COLO829 (cell line): ENCODE measurements around the gene EFNA3.
A peak's percentile ranks its signal among the peaks of the same experiment; 100 is the strongest.

Experiments used
- DNase-seq: peaks from one replicate; pipeline ENCODE4 v3.0.0; 2012; ENCODE audit warnings: low spot score

The EFNA3 gene

DNA sequence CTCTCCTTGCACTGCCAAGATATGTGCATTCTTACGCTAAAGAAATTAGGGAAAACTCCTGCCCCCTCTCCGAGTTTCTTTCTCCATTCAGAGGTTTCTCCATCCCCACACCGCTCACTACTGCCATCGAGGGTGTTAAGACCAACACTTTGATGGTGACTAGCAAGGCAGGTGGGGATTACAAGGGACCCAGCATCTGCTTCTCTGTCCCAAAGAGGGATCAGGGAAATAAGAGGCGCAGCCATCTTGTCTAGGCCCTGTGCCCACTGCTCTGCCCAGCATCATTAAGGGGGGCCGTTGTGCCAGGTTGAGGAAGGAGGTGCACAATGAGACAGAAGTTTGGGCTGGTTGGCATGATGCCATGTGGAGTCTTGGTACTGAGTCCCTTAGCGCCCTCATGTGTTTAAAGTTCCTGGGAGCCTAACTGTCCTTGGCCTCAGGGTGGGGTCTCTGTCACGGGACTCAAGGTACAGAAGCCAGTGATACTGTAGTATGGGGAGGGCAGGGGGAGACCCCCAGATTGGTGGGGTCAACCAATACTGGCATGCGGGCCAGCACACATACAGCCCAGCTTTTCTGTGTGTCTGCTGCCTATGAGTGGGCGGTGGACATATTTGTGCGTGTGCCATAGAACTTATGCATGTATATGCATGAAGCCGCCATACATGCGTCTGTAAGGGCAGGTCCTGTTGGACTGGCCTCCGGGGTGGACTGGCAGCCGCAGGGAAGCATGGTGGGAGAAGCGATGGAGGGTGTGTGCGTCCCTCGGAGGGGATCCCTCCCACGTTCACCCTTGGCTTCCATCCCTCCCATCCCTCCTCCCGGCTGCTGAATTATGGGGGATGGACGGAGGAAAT, 5.5 kb downstream of the EFNA3 start:
- DNase-seq: no peak

GRCh38 chr1:155084722-155085503, 6.3 kb downstream of the EFNA3 start:
- DNase-seq: peak; percentile 97

DNA sequence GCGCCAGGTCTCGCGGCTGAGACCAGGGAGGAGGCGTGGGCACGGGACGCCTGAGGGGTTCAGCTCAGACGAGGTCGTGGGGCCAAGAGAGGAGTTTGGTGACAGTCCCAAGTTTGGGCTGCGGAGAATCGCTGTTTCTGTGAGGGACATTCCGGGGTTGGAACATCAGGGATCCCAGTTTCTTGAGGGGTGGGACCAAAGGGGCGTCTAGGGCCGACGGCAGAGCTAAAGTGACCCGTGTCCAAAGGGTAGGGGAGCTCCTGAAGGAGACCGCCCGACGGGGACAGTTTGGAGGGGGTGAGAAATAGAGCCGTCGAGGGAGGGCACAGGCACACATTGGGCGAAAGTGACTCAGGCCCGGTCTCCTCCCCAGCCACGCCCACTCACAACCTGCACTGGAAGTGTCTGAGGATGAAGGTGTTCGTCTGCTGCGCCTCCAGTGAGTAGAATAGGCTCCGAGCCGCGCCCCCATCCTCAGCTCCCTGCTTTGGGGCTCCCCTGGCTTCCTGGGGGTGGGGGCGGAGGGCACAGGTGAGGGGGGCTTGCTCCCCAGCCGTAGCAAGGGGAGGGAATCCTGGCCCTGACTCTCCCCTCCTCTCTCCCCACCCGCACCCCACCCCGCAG, 7.0 kb downstream of the EFNA3 start:
- DNase-seq: peak; percentile 57

- DNase-seq: peak; percentile 81
Observed at GRCh38 chr1:155086128-155086741, 7.6 kb downstream of the EFNA3 start.

GRCh38 chr1:155086856-155087535, 8.4 kb downstream of the EFNA3 start:
- no peak for DNase-seq

- DNase-seq: peak; percentile 71
Observed at GRCh38 chr1:155091071-155092051, 12.7 kb downstream of the EFNA3 start.

GRCh38 chr1:155092131-155092530, 13.5 kb downstream of the EFNA3 start:
- no peak for DNase-seq

DNA sequence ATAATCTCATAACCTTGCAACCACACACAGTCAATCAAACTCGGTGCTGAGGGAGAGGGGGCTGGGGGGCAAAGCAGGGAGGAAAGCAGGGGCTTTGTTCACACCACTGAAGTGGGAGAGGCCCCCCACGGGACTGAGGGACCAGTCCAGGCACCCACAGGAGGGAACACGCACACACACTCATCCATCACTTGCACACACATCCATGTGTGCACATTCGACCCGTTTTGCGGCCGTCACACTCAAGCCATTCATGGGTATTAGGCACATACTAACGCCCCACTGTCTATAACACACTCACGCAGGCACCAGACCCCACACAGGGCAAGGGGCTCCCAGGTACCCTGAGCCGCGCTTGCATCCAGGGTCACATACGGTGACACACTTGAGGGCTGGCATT, 14.0 kb downstream of the EFNA3 start:
- no peak for DNase-seq

- no peak for DNase-seq
Observed at GRCh38 chr1:155093911-155094621, 15.4 kb downstream of the EFNA3 start.

DNA sequence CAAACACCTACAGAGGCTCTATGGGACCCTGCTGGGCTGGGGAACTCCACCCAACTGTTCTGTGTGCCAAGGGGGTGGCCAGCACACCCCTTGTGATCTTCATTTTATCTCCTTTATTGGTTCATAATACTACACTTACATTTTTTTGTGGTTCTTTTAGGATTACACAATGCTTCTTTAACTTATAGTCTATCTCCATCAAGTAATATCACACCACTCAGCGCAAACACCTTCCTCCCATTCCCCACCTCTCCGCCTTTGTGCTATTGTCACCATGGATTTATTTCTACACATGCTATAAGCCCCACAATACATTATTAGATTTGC, 15.9 kb downstream of the EFNA3 start:
- DNase-seq: no peak

- no peak for DNase-seq
Observed at GRCh38 chr1:155099331-155099730, 20.7 kb downstream of the EFNA3 start.

GRCh38 chr1:155103325-155103724, 24.7 kb downstream of the EFNA3 start:
- no peak for DNase-seq

GRCh38 chr1:155104605-155105534, 26.2 kb downstream of the EFNA3 start:
- DNase-seq: no peak

- no peak for DNase-seq
Observed at GRCh38 chr1:155105604-155106011, 27.0 kb downstream of the EFNA3 start.

DNA sequence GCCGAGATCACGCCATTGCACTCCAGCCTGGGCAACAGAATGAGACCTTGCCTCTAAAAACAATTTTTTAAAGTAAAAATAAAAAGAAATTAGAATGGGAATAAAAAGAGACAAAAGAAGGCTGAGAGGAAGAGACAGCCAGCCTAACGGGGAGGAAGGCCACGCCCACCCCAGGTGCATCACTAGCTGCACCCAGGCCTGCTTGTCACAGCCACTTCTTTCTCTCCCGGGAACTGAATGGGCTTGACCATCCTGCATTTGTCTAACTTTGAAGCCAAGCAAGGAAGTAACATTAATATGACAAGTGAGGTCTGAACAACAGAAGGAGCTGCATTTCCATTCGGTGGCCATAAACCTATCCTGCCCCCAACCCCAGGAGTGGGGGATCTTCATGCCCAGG, 28.2 kb downstream of the EFNA3 start:
- no peak for DNase-seq

DNA sequence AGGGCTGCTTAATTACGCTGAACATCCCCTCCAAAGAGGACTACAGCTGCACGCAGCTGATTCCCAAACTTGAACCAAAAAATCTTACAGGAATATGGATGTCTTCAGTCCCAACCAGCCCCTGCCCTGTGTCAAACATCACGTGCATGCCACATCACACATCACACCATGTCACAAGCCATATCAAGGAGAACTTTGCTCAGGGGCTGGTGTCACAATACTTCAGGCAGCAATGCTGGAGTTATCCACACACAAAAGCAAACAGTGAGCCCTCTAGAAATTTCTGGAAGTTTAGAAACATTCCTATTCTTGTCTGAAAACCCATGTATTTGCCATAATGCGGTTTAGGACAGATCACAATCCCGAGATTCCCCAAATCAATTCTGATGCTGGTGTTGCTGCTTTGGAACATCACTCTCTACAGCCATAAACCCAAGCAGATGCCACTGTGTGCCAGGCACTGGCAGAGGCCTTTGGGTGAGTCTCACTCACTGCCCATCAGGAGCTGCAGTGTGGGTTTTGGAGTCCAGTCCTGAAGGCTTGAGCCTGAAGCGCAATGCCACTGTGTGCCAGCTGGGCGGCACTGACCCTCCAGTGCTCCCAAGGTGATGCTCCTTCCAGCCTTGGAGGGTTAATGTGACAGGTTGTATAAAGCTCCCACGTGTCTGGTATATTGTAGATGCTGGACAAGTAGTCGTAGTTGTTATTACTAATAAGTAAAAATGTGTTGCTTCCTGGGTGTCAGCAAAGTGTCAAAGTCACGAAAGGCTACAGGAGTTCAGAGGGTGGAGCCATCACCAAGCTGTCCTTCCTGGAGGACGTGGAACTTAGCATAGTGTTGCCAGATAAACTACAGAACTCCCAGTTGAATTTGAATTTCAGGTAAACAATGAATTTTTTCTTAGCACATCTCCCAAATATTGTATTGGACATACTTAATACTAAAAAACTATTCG, 28.9 kb downstream of the EFNA3 start:
- no peak for DNase-seq

DNA sequence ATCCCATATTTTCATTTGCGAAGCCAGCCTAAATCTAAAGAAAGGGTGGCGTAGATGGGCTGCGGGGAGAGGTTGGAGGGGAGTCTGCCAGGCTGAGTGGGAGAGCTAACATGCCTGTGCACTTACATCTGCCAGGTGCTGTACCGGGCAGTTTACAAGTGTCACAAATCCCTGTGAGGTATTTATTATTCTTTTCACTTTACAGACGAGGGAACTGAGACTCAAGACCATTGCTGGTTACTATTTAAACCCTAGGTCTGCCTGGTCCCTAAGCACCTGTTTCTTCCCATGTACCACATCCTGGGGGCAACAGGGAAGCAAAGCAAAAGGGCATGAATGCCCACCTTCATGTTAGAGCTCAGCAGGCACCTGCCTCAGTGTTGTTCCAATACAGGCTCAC, 29.7 kb downstream of the EFNA3 start:
- no peak for DNase-seq

DNA sequence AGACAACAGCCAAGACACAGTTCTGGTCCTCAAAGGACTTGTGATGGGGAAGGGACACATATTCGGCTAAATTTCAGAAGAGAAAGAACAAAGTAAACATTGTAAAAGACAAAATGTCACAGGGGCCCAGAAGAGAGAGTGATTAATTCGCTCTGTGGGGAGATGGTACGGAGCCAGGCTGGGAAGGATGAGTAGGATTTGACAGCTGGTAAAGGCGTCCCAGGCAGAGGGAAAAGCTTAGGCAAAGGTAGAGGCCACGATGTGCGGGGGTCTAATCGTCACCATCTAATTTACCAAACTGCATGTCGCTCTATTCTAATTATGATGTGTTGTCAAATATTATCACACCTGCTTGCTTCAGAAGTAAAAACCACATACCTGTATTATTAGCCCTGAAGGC, 31.7 kb downstream of the EFNA3 start:
- DNase-seq: no peak
